Activated CD8-positive, alpha-beta T cell treated with anti-CD3 and anti-CD28 coated beads for 36 hours (primary cell): Measurements from ENCODE around the gene SEC14L3. TPM values are rescaled to one million over a fixed set of nuclear protein-coding genes. Genes with fewer than 3 reads are reported as not detected.

Source experiments
- ATAC-seq: fragments of 200-7000 bp; cut with Tn5 transposase; one replicate; pipeline ENCODE4 v1.10.0; 2021; ENCODE audit warnings: mild to moderate bottlenecking, moderate library complexity
- CTCF ChIA-PET: fragments of 350-600 bp; sonication (Branson Sonifier 250); formaldehyde crosslinking; loops from one replicate; lab custom pipeline; 2021; ENCODE audit warnings: antibody characterized with exemption; lab: Charles Lee
- POLR2A ChIA-PET: fragments of 350-600 bp; sonication (Branson Sonifier 250); formaldehyde crosslinking; loops from one replicate; lab custom pipeline; 2021; ENCODE audit warnings: antibody characterized with exemption; lab: Charles Lee
- DNase-seq: peaks from one replicate; pipeline ENCODE4 v3.0.0-alpha.2; 2020
- H3K27ac Mint-ChIP-seq: one replicate; pipeline ENCODE4 v1.8.0; 2021; ENCODE audit warnings: mild to moderate bottlenecking, mixed read lengths
- H3K27me3 Mint-ChIP-seq: one replicate; pipeline ENCODE4 v1.8.0; 2021; ENCODE audit warnings: mixed read lengths
- H3K36me3 Mint-ChIP-seq: one replicate; pipeline ENCODE4 v1.8.0; 2021; ENCODE audit warnings: low read depth, mixed read lengths
- H3K4me1 Mint-ChIP-seq: one replicate; pipeline ENCODE4 v1.8.0; 2021; ENCODE audit warnings: low read depth, mixed read lengths
- H3K4me3 Mint-ChIP-seq: one replicate; pipeline ENCODE4 v1.8.0; 2021; ENCODE audit warnings: mild to moderate bottlenecking, moderate library complexity, mixed read lengths
- H3K9me3 Mint-ChIP-seq: one replicate; pipeline ENCODE4 v1.8.0; 2021; ENCODE audit warnings: mixed read lengths
- intact Hi-C: fragments of 100-400 bp; cut with micrococcal nuclease; formaldehyde crosslinking; loops from one replicate; pipeline ENCODE4 v1.10.0; 2022
- total RNA-seq, 2 experiments: library from RNA; stranded (reverse); gene quantifications; one replicate each; pipeline ENCODE4 v1.2.3, GENCODE V29; 2021
- TF ChIP-seq, protein P1 (sequence below): fragments of 200-600 bp; IDR thresholded peaks from one replicate; pipeline ENCODE4 v1.8.0; 2022; ENCODE audit warnings: antibody characterized with exemption, mild to moderate bottlenecking

SEC14L3 gene
- total RNA-seq, 2 experiments from 2014 or later: not detected

DNA sequence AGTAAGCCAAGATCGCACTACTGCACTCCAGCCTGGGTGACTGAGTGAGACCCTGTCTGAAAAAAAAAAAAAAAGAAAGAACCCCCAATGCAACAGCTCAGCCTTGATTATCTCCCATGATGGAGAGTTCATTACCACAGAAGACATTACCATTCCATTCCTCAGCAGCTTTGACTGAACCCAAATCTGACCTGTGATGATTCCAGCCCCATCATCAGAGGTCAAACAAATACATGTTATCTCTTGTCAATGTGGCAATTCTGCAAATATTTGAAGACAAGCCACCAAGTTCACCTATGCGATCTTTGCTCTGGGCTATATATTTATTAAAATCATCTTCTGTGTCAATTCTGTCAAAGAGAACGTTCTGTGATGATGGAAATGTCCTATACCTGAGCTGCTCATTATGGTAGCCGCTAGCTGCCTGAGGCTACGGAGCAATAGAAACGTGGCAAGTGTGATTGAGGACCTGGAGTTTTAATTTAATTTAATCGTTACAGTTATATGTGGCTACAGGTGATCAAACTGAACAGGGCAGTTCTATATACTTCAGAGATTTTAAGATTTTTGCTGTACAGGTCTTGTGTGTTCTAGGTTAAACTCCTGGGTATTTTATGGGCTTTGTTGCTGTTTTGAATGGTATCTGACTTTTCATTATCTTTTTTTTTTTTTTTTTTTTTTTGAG is 25.8 kb upstream of the SEC14L3 start:
- no peak for ATAC-seq
- CTCF ChIA-PET: interaction anchor here (1.0 kb wide), 1 partner anchor 210 kb away, joined by 3 read pairs; no protein-coding TSS in a partner anchor
- H3K36me3 Mint-ChIP-seq: no peaks in the 10 kb centered on the region
- H3K4me3 Mint-ChIP-seq: no peak overlapping the region
- H3K4me1 Mint-ChIP-seq: no peaks in the 10 kb centered on the region
- DNase-seq: no peak
- H3K27me3 Mint-ChIP-seq: peaks cover 9% of the 10 kb centered on the region
- POLR2A ChIA-PET: no interaction called here
- no peaks in the 10 kb centered on the region for H3K9me3 Mint-ChIP-seq
- TF ChIP-seq, protein P1, sequence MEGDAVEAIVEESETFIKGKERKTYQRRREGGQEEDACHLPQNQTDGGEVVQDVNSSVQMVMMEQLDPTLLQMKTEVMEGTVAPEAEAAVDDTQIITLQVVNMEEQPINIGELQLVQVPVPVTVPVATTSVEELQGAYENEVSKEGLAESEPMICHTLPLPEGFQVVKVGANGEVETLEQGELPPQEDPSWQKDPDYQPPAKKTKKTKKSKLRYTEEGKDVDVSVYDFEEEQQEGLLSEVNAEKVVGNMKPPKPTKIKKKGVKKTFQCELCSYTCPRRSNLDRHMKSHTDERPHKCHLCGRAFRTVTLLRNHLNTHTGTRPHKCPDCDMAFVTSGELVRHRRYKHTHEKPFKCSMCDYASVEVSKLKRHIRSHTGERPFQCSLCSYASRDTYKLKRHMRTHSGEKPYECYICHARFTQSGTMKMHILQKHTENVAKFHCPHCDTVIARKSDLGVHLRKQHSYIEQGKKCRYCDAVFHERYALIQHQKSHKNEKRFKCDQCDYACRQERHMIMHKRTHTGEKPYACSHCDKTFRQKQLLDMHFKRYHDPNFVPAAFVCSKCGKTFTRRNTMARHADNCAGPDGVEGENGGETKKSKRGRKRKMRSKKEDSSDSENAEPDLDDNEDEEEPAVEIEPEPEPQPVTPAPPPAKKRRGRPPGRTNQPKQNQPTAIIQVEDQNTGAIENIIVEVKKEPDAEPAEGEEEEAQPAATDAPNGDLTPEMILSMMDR: no peak
- no peak overlapping the region for H3K27ac Mint-ChIP-seq
- intact Hi-C loops: no loop called here

DNA sequence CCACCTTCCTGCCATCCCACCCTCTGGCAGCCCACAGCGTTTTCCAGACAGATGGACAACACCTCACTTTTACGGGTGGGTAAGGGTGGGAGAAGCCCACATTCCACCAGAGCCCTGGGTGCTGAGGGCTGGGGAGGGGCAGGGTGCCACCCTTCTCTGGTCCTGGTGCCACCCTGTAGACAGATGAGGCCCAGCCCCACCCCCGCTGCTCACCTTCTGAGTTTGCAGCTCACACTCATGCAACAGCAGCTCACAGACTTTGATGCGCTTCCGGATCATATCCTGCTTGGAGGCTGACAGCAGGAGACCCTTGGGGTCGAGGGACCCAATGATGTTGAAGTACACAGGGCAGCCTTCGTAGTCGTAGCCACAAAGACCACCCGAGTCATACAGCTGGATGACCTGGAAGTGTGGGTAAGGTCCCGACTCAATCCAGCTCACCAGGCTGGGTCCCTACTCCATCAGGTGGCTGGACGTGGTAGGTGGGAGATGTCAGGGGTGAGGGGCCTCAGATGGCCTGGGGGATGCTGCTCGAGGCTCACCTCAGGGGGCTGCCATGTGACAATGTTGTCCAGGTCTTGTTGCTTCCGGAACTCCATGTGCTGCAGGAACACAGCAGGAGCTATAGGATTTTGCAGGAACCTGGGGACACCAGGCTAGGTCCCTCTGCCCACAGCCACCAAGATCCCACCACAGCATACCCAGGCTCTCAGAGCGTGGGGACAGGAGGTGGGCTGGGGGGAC is 23.4 kb upstream of the SEC14L3 start:
- intact Hi-C loops: no loop called here
- H3K4me3 Mint-ChIP-seq: no peak overlapping the region
- TF ChIP-seq, protein P1: no peak
- H3K36me3 Mint-ChIP-seq: no peaks in the 10 kb centered on the region
- H3K9me3 Mint-ChIP-seq: no peaks in the 10 kb centered on the region
- no peak overlapping the region for H3K27ac Mint-ChIP-seq
- ChIA-PET POLR2A (no interaction called here), CTCF (interaction anchor here (0.8 to 1.3 kb wide), 2 partner anchors 9 to 11 kb away, joined by 3 to 4 read pairs; no protein-coding TSS in a partner anchor)
- DNase-seq: no peak
- H3K4me1 Mint-ChIP-seq: no peaks in the 10 kb centered on the region
- ATAC-seq: no peak
- H3K27me3 Mint-ChIP-seq: peaks cover 8% of the 10 kb centered on the region

DNA sequence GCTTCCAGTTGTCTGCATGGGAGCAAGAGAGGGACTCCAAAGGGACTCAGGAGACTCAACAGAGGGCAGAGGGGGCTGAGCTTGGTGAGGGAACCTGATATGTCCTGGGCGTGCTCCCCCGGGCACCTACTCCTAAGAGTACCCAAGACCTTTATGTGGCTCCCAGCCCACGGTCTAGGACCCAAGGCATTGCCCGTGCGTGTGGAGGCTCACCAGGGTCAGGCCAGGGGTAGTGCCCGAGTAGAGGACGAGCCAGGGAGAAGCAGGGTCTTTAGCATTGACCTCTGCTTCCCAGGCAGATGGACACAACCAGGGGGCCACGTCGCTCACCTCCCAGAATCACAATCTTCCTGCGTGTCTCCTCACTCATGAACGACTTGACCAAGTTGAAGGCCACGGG is 20.3 kb upstream of the SEC14L3 start:
- CTCF ChIA-PET: no interaction called here
- Mint-ChIP-seq H3K36me3 (no peaks in the 10 kb centered on the region), H3K4me1 (no peaks in the 10 kb centered on the region), H3K27ac (no peak overlapping the region), H3K27me3 (peaks cover 5% of the 10 kb centered on the region), H3K4me3 (no peak overlapping the region), H3K9me3 (no peaks in the 10 kb centered on the region)
- ATAC-seq: no peak
- intact Hi-C loops: no loop called here
- POLR2A ChIA-PET: no interaction called here
- DNase-seq: no peak
- TF ChIP-seq, protein P1: no peak

DNA sequence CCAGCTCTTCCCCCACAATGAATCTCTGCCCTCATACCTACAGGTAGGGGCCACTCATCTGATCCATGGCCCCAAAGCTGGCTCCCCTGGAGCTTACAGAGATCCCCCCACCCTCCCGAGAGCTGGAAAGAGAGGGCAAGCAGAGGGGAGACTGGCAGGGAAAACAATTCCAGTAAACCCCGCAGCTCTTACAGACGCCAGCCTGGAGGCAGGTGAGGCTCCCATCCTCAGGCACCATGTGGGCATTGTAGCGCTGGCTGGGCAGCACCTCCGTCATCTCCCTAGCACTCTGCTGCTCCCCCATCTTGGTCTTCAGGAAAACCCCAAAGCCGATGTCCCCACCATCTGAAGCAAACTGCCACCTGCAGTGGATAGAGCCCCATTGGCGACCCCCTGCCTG is 19.6 kb upstream of the SEC14L3 start:
- Mint-ChIP-seq H3K4me3 (no peak overlapping the region), H3K27me3 (peaks cover 5% of the 10 kb centered on the region), H3K9me3 (no peaks in the 10 kb centered on the region), H3K4me1 (no peaks in the 10 kb centered on the region), H3K27ac (no peak overlapping the region), H3K36me3 (no peaks in the 10 kb centered on the region)
- POLR2A ChIA-PET: no interaction called here
- TF ChIP-seq, protein P1: no peak
- ATAC-seq: no peak
- DNase-seq: no peak
- CTCF ChIA-PET: interaction anchor here (0.8 to 1.1 kb wide), 3 partner anchors 101 to 112 kb away, joined by 3 to 4 read pairs (median 3); no protein-coding TSS in a partner anchor
- intact Hi-C loops: no loop called here

DNA sequence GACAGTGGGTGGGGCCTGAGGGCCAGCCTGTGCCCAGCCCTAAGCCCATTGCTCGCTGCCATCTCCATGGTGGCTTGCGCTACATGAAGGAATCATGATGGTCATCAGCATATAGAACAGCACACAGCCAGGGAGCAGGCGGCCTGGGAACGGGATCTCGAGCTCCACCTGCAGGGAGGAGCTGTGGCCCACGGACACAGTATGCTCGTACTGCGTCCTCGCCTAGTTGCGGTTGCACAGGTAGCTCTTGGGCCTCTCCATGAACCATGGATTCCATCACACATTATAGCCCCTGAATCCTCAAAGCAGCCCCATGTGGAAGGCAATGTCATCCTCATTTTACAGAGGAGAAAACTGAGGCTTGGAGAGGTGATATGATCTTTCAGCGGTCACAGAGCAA is 18.6 kb upstream of the SEC14L3 start:
- intact Hi-C loops: no loop called here
- H3K36me3 Mint-ChIP-seq: no peaks in the 10 kb centered on the region
- CTCF ChIA-PET: interaction anchor here (1.0 to 1.1 kb wide), 2 partner anchors 100 to 402 kb away, joined by 3 to 4 read pairs; no protein-coding TSS in a partner anchor

More for the DNA sequence above, 18.6 kb upstream of the SEC14L3 start:
- Mint-ChIP-seq H3K27ac (no peak overlapping the region), H3K4me1 (no peaks in the 10 kb centered on the region), H3K27me3 (peaks cover 5% of the 10 kb centered on the region), H3K4me3 (no peak overlapping the region), H3K9me3 (no peaks in the 10 kb centered on the region)
- TF ChIP-seq, protein P1: no peak
- POLR2A ChIA-PET: interaction anchor here (0.9 kb wide), 1 partner anchor 96 kb away, joined by 3 read pairs; no protein-coding TSS in a partner anchor
- no peak for DNase-seq
- ATAC-seq: no peak
